Activated naive CD8-positive, alpha-beta T cell treated with anti-CD3 and anti-CD28 coated beads, Interleukin-2, amount 10 ng/mL, durations not matched to agents 7 days and 5 days (primary cell): ENCODE results near the gene EPN2. TPM values are rescaled to one million over a fixed set of nuclear protein-coding genes. Genes with fewer than 3 reads are reported as not detected.
"Not testable (repeated sequence)": the region's sequence is repeated elsewhere in the genome, so short reads cannot be mapped to it uniquely, and the experiment has no call there.

Experiments
- ATAC-seq: fragments of 150-1000 bp; cut with Tn5 transposase; one replicate; pipeline ENCODE4 v1.10.0; 2021; ENCODE audit warnings: low read depth, moderate library complexity
- POLR2A ChIA-PET: fragments of 350-600 bp; sonication (Branson Sonifier 250); formaldehyde crosslinking; loops from one replicate; lab custom pipeline; 2021; ENCODE audit warnings: antibody characterized with exemption; lab: Charles Lee
- DNase-seq: peaks from one replicate; pipeline ENCODE4 v3.0.0; 2021
- H3K27ac Mint-ChIP-seq: one replicate; pipeline ENCODE4 v1.8.0; 2022; ENCODE audit warnings: mild to moderate bottlenecking, mixed read lengths
- H3K27me3 Mint-ChIP-seq: one replicate; pipeline ENCODE4 v1.8.0; 2022; ENCODE audit warnings: mild to moderate bottlenecking, moderate library complexity, mixed read lengths
- H3K36me3 Mint-ChIP-seq: one replicate; pipeline ENCODE4 v1.8.0; 2021; ENCODE audit warnings: mild to moderate bottlenecking, mixed read lengths
- H3K4me1 Mint-ChIP-seq: one replicate; pipeline ENCODE4 v1.8.0; 2021; ENCODE audit warnings: mixed read lengths
- H3K4me3 Mint-ChIP-seq: one replicate; pipeline ENCODE4 v1.8.0; 2022; ENCODE audit warnings: mild to moderate bottlenecking, moderate library complexity, mixed read lengths
- H3K9me3 Mint-ChIP-seq: one replicate; pipeline ENCODE4 v1.8.0; 2021; ENCODE audit warnings: mixed read lengths
- total RNA-seq, 2 experiments: library from RNA; stranded (reverse); gene quantifications; one replicate each; pipeline ENCODE4 v1.2.3, GENCODE V29; 2021

Gene EPN2
- total RNA-seq, 2 experiments from 2014 or later: 7.1 to 7.5 TPM

DNA sequence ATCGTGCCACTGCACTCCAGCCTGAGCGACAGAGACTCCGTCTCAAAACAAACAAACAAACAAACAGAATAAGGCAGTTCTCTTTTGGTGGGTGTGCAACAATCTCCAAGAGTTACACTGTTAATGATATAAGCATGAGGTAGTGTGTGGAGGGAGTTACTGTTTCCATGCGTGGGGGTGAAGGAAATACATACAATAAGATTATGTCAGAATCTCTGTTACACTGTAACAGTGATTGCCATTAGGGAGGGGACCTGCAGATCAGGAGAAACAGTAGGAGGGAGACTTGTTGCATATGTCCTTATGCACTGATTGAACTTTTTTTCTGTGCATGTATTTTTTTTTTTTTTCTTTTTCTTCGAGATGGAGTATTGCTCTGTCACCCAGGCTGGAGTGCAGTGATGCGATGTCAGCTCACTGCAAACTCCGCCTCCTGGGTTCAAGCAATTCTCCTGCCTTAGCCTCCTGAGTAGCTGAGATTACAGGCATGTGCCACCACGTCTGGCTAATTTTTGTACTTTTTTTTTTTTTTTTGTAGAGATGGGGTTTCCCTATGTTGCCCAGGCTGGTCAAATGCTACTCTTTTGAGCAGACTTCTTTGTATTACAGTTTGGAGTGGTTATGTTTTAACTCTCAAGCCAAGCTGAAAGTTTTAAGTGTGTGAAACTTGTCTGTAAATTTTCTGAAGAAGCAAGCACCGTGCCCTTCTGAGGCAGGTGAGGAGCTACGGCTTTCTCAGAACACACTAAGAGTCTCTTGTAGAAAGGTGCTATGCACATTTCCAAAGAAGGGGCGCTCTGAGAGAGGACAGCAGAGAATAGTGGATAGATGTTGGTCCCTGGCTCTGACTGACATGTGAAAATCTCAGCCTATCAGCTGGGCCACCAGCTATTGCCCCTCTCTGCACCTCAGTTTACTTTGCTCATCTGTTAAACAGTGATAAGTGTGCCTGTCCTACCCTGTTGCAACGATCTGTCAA lies 10.3 kb upstream of the EPN2 start:
- DNase-seq, H3K36me3 Mint-ChIP-seq, H3K27me3 Mint-ChIP-seq, H3K4me3 Mint-ChIP-seq, POLR2A ChIA-PET, H3K4me1 Mint-ChIP-seq, H3K9me3 Mint-ChIP-seq, H3K27ac Mint-ChIP-seq, ATAC-seq: not testable (repeated sequence)

DNA sequence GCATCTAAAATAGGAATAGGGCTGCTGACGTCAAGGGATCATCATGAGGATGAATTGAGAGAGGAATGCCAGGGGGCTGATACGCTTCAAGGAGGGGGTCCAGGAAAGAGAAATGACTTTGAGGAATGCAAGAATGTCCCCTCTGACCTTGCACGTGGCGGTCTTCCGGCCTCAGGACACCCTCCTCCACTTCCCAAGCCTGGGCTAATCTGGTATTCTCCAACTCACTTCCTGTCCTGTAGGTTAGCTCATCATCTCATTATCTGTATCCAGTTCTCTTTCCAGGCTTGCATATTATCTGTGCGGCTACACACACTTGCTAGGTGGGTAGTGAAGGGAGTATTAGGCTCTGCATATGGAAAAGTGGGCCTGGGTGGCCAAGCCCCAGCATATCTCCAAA lies 2.5 kb upstream of the EPN2 start:
- peaks cover 21% of the 10 kb centered on the region for H3K27me3 Mint-ChIP-seq
- POLR2A ChIA-PET, H3K9me3 Mint-ChIP-seq, H3K36me3 Mint-ChIP-seq, H3K4me1 Mint-ChIP-seq, DNase-seq, H3K27ac Mint-ChIP-seq, H3K4me3 Mint-ChIP-seq, ATAC-seq: not testable (repeated sequence)

- ATAC-seq: peak; percentile 55
These were observed 621 bp upstream of the EPN2 start for GRCh38 chr17:19236351-19237138.

DNA sequence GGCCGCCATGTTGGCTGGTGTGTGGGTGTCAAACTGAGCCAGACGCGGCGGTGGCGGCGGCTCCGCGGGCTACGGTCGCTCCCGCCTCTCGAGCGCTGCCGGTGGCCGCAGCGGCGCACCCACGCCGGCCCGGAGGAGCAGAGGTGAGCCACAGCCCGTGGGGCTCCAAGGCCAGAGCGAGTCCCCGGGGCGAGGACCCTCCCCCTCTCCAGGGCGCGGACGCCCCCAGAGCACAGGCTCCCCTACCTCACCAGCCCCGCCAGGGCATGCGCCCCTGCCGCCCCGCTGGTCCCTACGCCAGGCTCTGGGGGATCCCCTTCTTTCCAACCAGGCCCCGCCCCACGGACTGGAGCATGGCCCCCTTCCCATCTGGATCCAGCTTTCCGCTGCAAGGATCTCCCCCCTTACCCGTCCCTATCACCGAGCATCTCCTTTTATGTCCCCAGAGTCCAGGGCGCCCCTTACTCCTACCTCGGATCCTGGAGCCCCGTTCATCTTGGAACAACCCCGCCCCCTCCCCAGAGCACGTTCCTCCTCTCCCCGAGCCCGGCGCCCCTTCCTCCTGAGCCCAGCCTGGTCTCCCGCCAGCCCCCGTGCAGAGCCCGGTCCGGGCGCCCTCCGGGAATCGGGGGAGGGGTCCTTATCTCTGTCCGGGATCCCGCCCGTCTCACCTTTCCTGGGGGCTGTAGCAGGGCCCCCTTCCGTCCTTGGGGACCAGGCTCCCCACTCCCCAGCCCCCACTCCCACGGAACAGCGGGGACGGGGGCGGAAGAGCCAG lies 412 bp downstream of the EPN2 start:
- H3K27me3 Mint-ChIP-seq: peaks cover 31% of the 10 kb centered on the region
- ATAC-seq: peak; percentile 80
- H3K9me3 Mint-ChIP-seq: no peaks in the 10 kb centered on the region
- peak; percentile 35 for DNase-seq
- H3K4me3 Mint-ChIP-seq: peak overlapping the region; percentile 84
- H3K36me3 Mint-ChIP-seq: no peaks in the 10 kb centered on the region
- POLR2A ChIA-PET: no interaction called here
- H3K27ac Mint-ChIP-seq: no peak overlapping the region
- H3K4me1 Mint-ChIP-seq: peaks cover 4% of the 10 kb centered on the region

More at GRCh38 chr17:19236351-19237138, 621 bp upstream of the EPN2 start:
- H3K4me1 Mint-ChIP-seq, DNase-seq, POLR2A ChIA-PET, H3K27ac Mint-ChIP-seq, H3K9me3 Mint-ChIP-seq, H3K4me3 Mint-ChIP-seq, H3K36me3 Mint-ChIP-seq: not testable (repeated sequence)
- H3K27me3 Mint-ChIP-seq: peaks cover 31% of the 10 kb centered on the region

DNA sequence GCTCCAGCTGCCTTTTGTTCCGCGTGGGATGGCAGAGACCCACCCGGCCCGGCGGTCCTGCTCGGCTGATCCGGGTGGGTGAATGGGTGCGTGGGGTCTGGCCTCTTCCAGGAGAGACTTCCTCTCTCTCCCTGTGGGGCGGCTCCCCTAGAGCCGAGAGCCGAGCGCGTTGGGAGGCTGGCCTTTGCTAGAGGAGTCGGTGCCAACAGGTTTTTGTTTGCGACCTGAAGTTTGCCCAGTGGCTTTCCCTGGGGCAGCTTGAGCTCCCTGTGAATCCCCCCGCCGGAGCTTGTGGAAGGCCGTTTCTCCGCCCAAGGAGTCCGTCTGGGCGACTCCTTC lies 970 bp downstream of the EPN2 start:
- ATAC-seq: no peak
- Mint-ChIP-seq H3K27me3 (peaks cover 31% of the 10 kb centered on the region), H3K27ac (no peak overlapping the region), H3K4me3 (peak overlapping the region; percentile 84), H3K9me3 (no peaks in the 10 kb centered on the region), H3K4me1 (peaks cover 4% of the 10 kb centered on the region), H3K36me3 (no peaks in the 10 kb centered on the region)
- POLR2A ChIA-PET: no interaction called here
- peak; percentile 28 for DNase-seq

- ATAC-seq (no peak), DNase-seq (no peak)
- Mint-ChIP-seq H3K27me3 (peaks cover 35% of the 10 kb centered on the region), H3K4me1 (peaks cover 4% of the 10 kb centered on the region), H3K4me3 (no peak overlapping the region), H3K36me3 (no peaks in the 10 kb centered on the region), H3K27ac (no peak overlapping the region), H3K9me3 (no peaks in the 10 kb centered on the region)
- POLR2A ChIA-PET: no interaction called here
These were observed 2.4 kb downstream of the EPN2 start for GRCh38 chr17:19239544-19239943.

DNA sequence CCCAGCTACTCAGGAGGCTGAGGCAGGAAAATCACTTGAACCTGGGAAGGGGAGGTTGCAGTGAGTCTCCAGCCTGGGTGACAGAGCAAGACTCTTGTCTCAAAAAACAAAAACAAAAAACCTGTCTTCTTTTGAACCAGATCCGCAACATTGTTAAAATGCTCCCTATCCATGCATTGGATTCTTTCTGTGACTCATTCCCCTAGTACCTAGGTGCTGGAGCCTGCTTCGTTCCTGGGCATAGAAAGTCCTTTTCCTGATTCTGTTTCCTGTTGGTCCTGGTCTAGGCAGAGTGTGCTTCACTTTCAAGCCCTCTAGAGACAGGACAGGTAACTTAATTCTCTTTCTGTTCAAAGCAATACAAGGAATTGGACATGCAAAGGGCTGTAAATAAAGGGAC lies 5.2 kb downstream of the EPN2 start:
- POLR2A ChIA-PET: no interaction called here
- no peaks in the 10 kb centered on the region for H3K9me3 Mint-ChIP-seq
- DNase-seq: no peak
- no peak overlapping the region for H3K27ac Mint-ChIP-seq
- no peak for ATAC-seq
- no peak overlapping the region for H3K4me3 Mint-ChIP-seq
- H3K27me3 Mint-ChIP-seq: peaks cover 36% of the 10 kb centered on the region
- H3K4me1 Mint-ChIP-seq: peaks cover 4% of the 10 kb centered on the region
- H3K36me3 Mint-ChIP-seq: no peaks in the 10 kb centered on the region

DNA sequence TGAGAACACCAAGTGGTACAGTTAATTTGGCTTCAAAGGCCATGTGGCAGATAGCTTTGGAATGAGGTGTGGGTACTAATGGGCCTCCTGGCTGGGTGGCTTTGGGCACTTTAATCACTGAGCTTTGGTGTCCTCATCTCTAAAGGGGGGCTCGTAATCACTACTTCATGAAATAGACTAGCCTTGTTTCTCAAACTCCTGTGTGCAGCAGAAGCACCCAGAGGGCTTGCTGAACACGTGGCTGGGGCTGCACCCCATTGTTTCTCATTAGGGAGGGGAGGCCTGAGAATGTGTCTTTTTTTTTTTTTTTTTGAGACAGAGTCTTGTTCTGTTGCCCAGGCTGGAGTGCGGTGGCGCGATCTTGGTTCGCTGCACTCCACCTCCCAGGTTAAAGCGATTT lies 5.8 kb downstream of the EPN2 start:
- Mint-ChIP-seq H3K27ac (no peak overlapping the region), H3K4me1 (peaks cover 4% of the 10 kb centered on the region), H3K27me3 (peaks cover 35% of the 10 kb centered on the region), H3K4me3 (no peak overlapping the region), H3K9me3 (no peaks in the 10 kb centered on the region), H3K36me3 (no peaks in the 10 kb centered on the region)
- POLR2A ChIA-PET: no interaction called here
- DNase-seq: no peak
- no peak for ATAC-seq

- Mint-ChIP-seq H3K4me3 (no peak overlapping the region), H3K27me3 (peaks cover 29% of the 10 kb centered on the region), H3K36me3 (no peaks in the 10 kb centered on the region), H3K4me1 (no peaks in the 10 kb centered on the region), H3K9me3 (no peaks in the 10 kb centered on the region), H3K27ac (no peak overlapping the region)
- ATAC-seq (no peak), DNase-seq (no peak)
- POLR2A ChIA-PET: no interaction called here
These were observed 6.7 kb downstream of the EPN2 start for GRCh38 chr17:19243838-19244237.

DNA sequence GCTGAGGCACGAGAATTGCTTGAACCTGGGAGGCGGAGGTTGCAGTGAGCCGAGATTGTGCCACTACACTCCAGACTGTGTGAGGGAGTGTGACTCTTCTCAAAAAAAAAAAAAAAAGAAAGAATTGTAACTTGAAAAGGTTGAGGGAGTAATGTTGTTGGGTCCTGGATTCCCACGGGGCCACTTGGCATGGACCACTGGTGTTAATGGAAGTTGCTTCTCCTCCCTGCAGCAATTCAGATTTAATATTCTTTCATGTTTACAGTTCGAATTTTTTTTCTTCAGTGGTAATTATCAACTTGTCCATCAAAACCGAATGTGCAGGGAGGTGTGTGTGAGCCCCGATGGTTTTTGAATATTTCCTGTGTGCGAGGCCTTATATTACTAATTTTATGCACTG lies 7.2 kb downstream of the EPN2 start:
- H3K9me3 Mint-ChIP-seq: no peaks in the 10 kb centered on the region
- no peaks in the 10 kb centered on the region for H3K36me3 Mint-ChIP-seq
- POLR2A ChIA-PET: no interaction called here
- H3K4me1 Mint-ChIP-seq: no peaks in the 10 kb centered on the region
- no peak overlapping the region for H3K4me3 Mint-ChIP-seq
- no peak overlapping the region for H3K27ac Mint-ChIP-seq
- H3K27me3 Mint-ChIP-seq: peaks cover 26% of the 10 kb centered on the region
- no peak for ATAC-seq
- no peak for DNase-seq

DNA sequence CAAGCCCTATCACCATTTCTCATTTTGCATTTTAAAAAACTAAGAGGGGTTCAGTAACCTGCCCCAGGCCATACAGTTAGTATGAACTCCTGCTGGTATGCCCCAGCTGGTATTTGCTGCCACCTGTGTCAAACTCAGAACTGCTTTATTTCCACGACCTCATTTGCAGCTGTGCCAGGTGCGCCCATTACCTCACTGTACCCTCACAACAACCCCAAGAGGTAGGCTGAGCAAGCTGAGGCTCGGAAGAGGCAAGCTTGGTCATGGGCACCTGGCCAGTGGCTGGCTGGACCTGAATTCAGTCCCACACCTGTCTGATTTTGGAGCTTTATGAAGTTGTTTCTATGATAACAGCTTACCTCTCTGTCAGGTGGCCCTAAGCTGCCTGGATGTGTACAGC lies 7.6 kb downstream of the EPN2 start:
- ATAC-seq: no peak
- H3K27me3 Mint-ChIP-seq: peaks cover 25% of the 10 kb centered on the region
- no peak overlapping the region for H3K27ac Mint-ChIP-seq
- no peak for DNase-seq
- no peaks in the 10 kb centered on the region for H3K36me3 Mint-ChIP-seq
- H3K4me1 Mint-ChIP-seq: no peaks in the 10 kb centered on the region
- H3K9me3 Mint-ChIP-seq: no peaks in the 10 kb centered on the region
- no peak overlapping the region for H3K4me3 Mint-ChIP-seq
- POLR2A ChIA-PET: no interaction called here

GRCh38 chr17:19247473-19247872 lies 10.3 kb downstream of the EPN2 start:
- no peak overlapping the region for H3K27ac Mint-ChIP-seq
- no peaks in the 10 kb centered on the region for H3K36me3 Mint-ChIP-seq
- H3K4me1 Mint-ChIP-seq: no peaks in the 10 kb centered on the region
- ATAC-seq (no peak), DNase-seq (no peak)
- H3K27me3 Mint-ChIP-seq: peaks cover 27% of the 10 kb centered on the region
- H3K4me3 Mint-ChIP-seq: no peak overlapping the region
- POLR2A ChIA-PET: no interaction called here
- no peaks in the 10 kb centered on the region for H3K9me3 Mint-ChIP-seq

GRCh38 chr17:19248151-19248927 lies 11.2 kb downstream of the EPN2 start:
- Mint-ChIP-seq H3K4me1 (no peaks in the 10 kb centered on the region), H3K9me3 (peaks cover 1% of the 10 kb centered on the region), H3K27me3 (peaks cover 29% of the 10 kb centered on the region), H3K4me3 (no peak overlapping the region), H3K36me3 (no peaks in the 10 kb centered on the region), H3K27ac (no peak overlapping the region)
- no peak for ATAC-seq
- DNase-seq: no peak
- POLR2A ChIA-PET: no interaction called here
